Thyroid gland (tissue), 4 donors: ENCODE data around the gene CHRD.

Experiments
- CTCF ChIP-seq, 6 experiments: fragments of 200-600 bp in 3 of 6; fragments of 450-650 bp in 3 of 6; sonication (generic) in 3 of 6; IDR thresholded peaks; one replicate each; pipeline ENCODE4 v1.5.1; 2016 to 2019; ENCODE audit warnings: antibody characterized with exemption in 6 of 6, mild to moderate bottlenecking in 2 of 6, inconsistent platforms in 1 of 6, moderate library complexity in 1 of 6
- POLR2A ChIP-seq, 2 donors: fragments of 450-650 bp; IDR thresholded peaks; one replicate each; pipeline ENCODE4 v1.6.1; 2017; ENCODE audit warnings: antibody characterized with exemption in 2 of 2, mild to moderate bottlenecking in 2 of 2, moderate library complexity in 1 of 2

DNA sequence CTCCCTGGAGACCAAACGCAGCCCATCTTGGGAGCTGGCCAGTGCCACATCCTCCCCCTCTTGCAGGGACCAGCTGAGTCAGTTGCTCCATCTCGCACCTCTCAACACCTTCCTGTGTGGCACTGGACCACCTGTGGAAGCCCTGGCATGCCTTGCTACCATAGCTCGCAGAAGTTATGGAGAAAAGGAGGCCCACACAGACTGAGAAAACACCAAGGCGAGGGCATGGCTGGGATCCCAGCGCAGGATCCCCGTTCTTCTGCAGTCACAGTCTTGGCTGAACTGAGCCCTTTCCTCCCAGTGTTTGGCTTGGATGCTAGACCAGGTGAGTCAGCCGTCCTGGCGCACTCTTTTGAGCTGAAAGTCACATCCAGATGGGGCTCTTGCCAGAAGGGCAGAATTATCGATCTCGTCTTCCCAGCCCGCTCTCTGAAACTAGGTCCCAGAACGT is 46.9 kb downstream of the CHRD start:
- no peak for TF ChIP-seq POLR2A (IDR thresholded peaks at IDR 0.05)
- TF ChIP-seq CTCF (IDR thresholded peaks at IDR 0.05), result no peak
